ENCODE results near the gene RPLP1. TPM values are rescaled to one million over a fixed set of nuclear protein-coding genes. Genes with fewer than 3 reads are reported as not detected.
A peak's percentile ranks its signal among the peaks of the same experiment; 100 is the strongest.

The RPLP1 gene
- 1,000 to 10,000 TPM; 1,139 to 1,221 (median 1,218) TPM for total RNA-seq
- long read RNA-seq, donor 1, transcript RPLP1-201 (4 exons, 1,197 nt): major isoform, 939 of 963 reads
- long read RNA-seq, donor 1, transcript RPLP1-204 (3 exons, 940 nt): minor isoform, 8 of 963 reads
- long read RNA-seq, donor 1, transcript RPLP1-202 (3 exons, 445 nt): minor isoform, 8 of 963 reads
- long read RNA-seq, donor 1, partial matches to known transcripts: 3 of 963 reads
- long read RNA-seq, donor 1, other reads (novel, unspliced or antisense): 5 of 963 reads
- long read RNA-seq, donor 2, transcript RPLP1-202 (3 exons, 445 nt): minor isoform, 10 of 1,516 reads
- long read RNA-seq, donor 2, transcript RPLP1-201 (4 exons, 1,197 nt): major isoform, 1,475 of 1,516 reads
- long read RNA-seq, donor 2, partial matches to known transcripts: 15 of 1,516 reads
- long read RNA-seq, donor 2, other reads (novel, unspliced or antisense): 16 of 1,516 reads

- Histone ChIP-seq H3K4me1 (ENCODE audit: low read depth) (peaks cover 26% of the 10 kb centered on the region), H3K4me3 (peak within 1 kb of the TSS; percentile 55), H3K9me3 (no peaks in the 10 kb centered on the region), H3K36me3 (ENCODE audit: low read depth) (no peaks in the 10 kb centered on the region)
- DNase-seq (peak; percentile 97 to 98 (median 97)), ATAC-seq (peak; percentile 95)
- TF ChIP-seq CTCF (IDR thresholded peaks at IDR 0.05): no peak
- intact Hi-C loops (cut with DNase I, micrococcal nuclease): no loop called here
Observed at GRCh38 chr15:69452692-69453521, at the start of gene RPLP1. RPLP1 (plus strand) TSS chr15:69452818; CDS start chr15:69452949, 131 bp downstream.

- no peak for TF ChIP-seq CTCF (IDR thresholded peaks at IDR 0.05)
- ATAC-seq (no peak), DNase-seq (no peak)
- Histone ChIP-seq H3K4me1 (ENCODE audit: low read depth) (no peaks in the 10 kb centered on the region), H3K9me3 (no peaks in the 10 kb centered on the region), H3K36me3 (ENCODE audit: low read depth) (no peaks in the 10 kb centered on the region), H3K4me3 (no peak overlapping the region)
- intact Hi-C loops (cut with DNase I, micrococcal nuclease): no loop called here
Observed at GRCh38 chr15:69403594-69403993, 49.0 kb upstream of the RPLP1 start.

GRCh38 chr15:69405110-69405509 is 47.5 kb upstream of the RPLP1 start:
- Histone ChIP-seq H3K9me3 (no peaks in the 10 kb centered on the region), H3K36me3 (ENCODE audit: low read depth) (no peaks in the 10 kb centered on the region), H3K4me1 (ENCODE audit: low read depth) (no peaks in the 10 kb centered on the region), H3K4me3 (no peak overlapping the region)
- ATAC-seq (no peak), DNase-seq (no peak)
- intact Hi-C loops (cut with DNase I, micrococcal nuclease): no loop called here
- TF ChIP-seq CTCF (IDR thresholded peaks at IDR 0.05): no peak

- Histone ChIP-seq H3K4me3 (no peak overlapping the region), H3K9me3 (no peaks in the 10 kb centered on the region), H3K4me1 (ENCODE audit: low read depth) (no peaks in the 10 kb centered on the region), H3K36me3 (ENCODE audit: low read depth) (no peaks in the 10 kb centered on the region)
- DNase-seq: no peak
- TF ChIP-seq CTCF (IDR thresholded peaks at IDR 0.05): no peak
- intact Hi-C loops (cut with DNase I, micrococcal nuclease): no loop called here
- ATAC-seq: no peak
Observed at GRCh38 chr15:69407719-69408400, 44.8 kb upstream of the RPLP1 start.

GRCh38 chr15:69408841-69409240 is 43.8 kb upstream of the RPLP1 start:
- Histone ChIP-seq H3K36me3 (ENCODE audit: low read depth) (no peaks in the 10 kb centered on the region), H3K4me1 (ENCODE audit: low read depth) (peaks cover 3% of the 10 kb centered on the region), H3K9me3 (no peaks in the 10 kb centered on the region), H3K4me3 (no peak overlapping the region)
- intact Hi-C loops (cut with DNase I, micrococcal nuclease): no loop called here
- TF ChIP-seq CTCF (IDR thresholded peaks at IDR 0.05): no peak
- no peak for ATAC-seq
- DNase-seq: no peak
